Renal cortical epithelial cell (primary cell): Measurements from ENCODE around the gene COL16A1. TPM values are rescaled to one million over a fixed set of nuclear protein-coding genes. Genes with fewer than 3 reads are reported as not detected.

Source experiments
- DNase-seq: peaks from one replicate; pipeline ENCODE4 v3.0.0-alpha.2; 2011; ENCODE audit warnings: low read depth
- total RNA-seq: library from RNA; depleted of rRNA; stranded (reverse); fragments of >200 nt; gene quantifications from 2 replicates; pipeline ENCODE4 v1.2.3, GENCODE V29; 2014

COL16A1 gene
- total RNA-seq, 1 donor from 2014 or later: 14.5 TPM

DNA sequence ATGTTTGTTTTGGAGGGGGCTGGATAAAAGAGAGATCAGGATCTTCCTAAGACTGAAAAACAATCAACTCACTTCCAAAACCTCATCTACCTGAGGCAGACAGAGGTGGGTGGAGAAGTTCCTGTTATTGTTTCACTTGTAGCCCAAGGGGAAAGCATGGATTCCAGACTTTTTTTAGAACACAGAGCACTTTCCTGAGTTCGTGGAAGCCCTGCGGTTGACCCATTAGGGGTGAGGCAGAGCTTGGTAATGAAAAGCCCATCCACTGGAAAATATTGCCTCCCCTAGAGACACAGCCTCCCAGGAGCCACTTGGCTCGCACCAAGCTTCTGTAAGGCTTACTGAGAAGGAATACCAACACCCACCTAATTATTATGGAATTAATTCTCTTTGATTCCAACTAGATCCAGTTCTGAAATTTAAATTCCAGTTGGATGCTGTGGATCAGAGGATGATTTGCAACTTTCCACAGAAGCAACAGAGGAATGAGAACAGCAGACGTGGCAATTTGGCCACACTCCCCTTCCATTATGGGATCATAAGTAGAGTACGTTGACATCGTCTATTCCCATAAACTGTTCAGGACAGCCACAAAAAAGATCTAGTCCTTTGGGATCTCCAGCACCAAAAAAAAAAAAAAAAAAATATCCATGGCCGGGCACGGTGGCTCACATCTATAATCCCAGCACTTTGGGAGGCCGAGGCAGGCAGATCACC lies 55.0 kb downstream of the COL16A1 start:
- DNase-seq: peak; percentile 73

DNA sequence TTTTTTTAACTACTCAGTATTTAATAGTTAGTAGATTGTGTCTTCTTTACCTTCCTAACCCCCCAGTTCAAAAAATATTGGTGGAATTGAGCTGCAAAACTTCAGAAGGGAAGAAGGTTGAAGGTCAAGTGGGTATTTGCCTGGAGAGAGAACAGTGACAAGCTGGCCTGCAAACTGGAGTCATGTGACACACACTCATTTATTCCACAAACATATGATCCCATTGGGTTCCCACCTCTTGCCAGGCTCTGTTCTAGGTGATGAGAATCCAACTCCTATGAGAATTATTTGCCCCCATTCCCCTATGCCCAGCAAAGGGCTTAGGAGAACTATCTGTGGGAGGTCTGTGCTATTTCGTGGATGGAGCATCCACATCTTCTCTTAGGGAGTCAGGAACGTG lies 55.6 kb downstream of the COL16A1 start:
- DNase-seq: no peak

DNA sequence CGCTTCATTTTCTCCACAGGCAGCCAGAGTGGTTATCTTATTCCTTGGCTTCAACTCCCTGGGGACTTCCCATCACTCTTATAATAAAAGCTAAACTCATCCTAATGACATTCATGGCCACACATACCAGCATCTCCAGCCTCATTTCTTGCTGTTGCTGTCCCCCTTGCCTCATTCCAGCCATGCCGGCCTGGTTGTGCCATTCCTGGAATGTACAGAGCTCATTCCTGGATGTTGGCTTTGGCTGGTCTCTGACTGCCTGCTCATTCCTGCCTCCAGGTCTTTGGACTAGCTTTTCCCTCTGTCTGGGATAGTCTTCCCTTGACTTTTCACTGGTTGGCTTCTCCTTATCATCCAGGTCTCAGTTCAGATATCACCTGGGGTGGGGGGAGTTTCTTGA lies 56.7 kb downstream of the COL16A1 start:
- no peak for DNase-seq

DNA sequence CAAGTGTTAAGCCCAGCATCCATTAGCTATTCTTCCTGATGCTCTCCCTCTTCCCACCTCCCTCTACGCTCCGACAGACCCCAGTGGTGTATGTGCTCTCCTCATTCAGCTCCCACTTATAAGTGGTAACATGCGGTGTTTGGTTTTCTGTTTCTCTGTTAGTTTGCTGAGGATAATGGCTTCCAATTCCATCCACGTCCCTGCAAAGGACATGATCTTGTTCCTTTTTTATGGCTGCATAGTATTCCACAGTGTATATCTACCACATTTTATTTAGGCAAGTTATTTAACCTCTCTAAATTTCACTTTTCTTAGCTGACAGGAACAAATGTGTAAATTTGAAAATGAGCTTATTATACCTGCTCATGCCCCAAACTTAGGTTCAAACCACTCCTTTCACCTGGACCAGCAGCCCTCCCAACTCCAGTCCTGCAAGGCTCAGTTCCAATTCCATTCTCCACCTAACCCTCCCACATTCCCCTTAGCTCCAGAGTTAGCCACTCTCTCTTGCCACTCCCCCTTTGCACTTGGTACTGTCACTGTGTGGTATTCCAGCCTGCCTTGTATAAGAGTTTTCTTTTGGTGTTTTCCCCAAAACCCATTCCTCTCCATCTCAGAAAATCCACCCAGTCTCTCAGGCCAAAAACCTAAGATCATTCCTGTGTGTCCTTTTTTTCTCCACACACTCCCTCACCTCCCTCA lies 57.4 kb downstream of the COL16A1 start:
- no peak for DNase-seq

DNA sequence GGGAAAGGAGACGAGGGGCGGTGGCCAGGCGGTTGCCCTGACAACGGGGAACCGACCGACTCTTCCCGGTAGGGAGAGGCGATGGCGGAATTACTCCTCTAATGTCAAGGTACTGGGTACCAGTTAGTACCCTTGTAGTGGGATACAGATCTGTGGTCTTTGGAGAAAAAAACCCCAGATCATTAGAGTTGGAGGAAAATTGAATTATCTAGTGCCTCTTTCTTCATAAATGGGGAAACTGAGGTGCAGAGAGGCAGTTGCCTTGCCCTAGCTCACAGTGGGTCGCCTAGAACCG lies 58.6 kb downstream of the COL16A1 start:
- DNase-seq: no peak

DNA sequence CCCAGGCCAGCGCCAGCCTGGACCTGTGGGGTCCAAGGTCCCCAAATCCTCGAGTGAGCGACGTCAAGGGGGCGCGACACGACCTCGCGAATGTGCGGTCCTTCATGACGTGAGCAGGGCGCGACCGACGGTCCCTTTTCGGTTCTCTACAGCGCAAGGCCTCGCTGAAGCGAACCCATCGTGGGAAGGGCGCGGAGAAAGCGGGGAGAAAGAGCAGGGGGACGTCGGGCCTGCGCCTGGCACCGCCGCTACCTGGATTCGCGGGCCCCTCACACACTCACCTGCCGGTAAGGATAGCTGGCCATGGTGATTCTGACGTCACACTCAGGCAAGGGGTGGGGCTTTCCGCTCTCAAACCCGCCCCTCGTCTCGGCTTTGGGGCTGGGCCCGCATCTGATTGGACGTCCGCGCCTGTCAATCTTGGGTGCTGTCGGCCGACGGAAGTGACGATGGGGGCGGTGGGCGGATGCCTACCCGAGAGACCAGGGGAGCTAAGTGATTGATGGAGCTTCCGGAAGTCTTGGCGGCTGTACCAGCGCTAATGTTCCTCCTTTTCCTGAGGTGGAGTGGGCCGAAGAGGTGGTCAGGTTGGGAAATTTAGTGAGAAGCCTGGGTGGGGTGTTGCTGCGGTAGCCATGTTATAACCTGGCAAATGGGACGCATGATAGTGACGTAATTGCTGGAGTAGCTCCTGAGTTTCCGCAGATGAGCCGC lies 59.1 kb downstream of the COL16A1 start, which contains the start of gene PEF1:
PEF1 (minus strand) TSS at position 317 of the 714 bp plus-strand sequence; CDS start at position 305, 12 bp downstream.
- DNase-seq: peak; percentile 94

DNA sequence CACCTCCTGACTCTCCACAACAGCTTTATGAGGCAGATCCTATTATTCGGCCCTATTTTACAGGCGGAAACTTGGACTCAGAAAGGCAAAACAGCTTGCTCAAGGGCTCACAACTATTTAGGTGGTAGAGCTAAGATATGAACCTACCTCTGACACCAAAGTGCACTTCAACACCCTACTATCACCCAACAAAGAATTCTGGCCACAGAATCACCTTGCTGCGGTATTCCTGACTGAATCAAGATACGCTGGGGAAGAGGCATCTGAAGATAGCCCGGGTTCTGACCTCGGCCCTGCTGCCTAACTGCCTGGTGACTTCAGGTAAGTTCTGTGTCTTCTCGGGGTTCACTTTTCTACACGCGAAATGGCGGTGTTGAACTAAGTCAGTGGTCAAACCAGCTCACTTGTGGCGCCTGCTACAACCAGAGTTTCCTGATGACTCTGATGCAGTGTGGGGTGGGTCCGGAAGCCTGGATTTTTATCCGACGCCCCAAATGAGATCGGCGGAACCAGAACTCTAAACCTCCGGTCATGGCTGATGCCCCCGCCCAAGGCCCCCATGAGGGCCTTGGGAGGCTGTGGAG lies 59.7 kb downstream of the COL16A1 start:
- no peak for DNase-seq

DNA sequence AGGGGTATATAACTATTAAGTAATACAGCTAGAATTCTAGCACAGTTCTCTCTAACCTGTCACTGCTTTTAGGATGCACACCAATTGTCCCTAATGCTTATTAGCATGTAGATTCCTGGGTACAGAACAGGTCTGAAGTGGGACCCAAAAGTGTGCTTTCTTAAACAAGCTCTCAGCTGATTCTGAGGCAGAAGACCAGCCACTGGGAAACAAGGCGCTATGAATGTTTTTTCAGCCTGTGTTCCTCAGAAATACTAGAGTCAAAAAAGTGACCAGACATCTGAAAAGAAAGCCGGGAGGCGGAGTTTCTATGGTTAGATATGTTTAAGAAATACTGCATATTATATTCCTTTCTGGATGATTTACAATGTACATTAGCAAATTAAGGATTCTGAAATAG lies 60.9 kb downstream of the COL16A1 start:
- no peak for DNase-seq

DNA sequence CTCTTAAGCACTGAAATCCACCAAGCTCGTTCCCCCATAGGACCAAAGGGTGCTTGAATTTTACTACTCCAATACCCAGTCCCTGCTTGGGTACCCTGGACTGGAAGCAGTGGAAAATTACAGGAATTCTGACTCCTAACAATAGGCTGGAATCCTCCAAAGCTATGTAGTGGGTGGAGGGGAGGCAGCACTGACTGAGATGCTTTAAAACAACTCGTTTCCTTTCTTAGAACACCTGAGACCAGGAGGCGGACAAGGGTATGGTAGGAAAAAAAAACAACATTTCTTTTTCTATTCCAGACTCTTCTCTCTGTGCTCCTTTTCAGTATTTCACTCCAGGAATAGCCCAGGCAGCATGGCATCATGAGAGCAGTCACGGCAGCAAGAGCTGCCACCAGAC lies 61.5 kb downstream of the COL16A1 start:
- DNase-seq: no peak

DNA sequence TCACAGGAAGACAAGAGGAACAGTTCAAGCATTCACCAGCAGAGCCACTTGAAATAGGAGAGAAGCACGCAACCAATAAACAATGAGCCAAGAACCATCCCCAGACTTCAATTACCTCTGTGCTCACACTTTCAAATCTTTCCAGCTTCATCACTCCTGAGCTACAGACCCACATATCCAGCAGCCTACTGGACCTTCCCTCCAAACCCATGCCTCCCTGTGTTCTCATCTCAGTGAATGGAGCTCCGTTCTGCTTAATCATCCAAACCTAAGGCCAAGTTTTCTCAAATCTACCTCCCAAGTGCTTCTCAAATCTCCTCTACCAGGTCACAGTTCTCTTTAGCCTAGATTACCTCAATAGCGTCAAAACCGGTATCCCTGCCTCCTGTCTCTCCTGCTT lies 62.9 kb downstream of the COL16A1 start:
- DNase-seq: no peak

DNA sequence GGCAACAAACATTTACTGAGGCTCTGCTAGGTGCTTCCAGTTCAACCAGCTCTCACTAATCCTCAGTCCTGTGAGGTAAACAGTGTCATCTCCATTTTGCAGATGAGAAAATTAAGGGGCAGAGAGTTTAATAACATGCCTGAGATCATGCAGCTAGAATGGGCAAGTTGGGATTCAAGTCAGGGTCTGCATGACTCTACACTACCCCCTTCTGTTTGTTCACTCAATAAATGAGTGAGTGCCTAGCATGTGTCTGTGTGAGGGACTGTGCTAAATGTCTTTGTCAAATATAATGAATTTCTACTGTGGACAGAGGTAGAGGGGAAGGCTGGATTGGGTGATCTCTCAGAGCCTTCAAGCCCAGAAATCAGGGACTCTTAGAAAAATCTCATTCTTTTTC lies 63.6 kb downstream of the COL16A1 start:
- no peak for DNase-seq

DNA sequence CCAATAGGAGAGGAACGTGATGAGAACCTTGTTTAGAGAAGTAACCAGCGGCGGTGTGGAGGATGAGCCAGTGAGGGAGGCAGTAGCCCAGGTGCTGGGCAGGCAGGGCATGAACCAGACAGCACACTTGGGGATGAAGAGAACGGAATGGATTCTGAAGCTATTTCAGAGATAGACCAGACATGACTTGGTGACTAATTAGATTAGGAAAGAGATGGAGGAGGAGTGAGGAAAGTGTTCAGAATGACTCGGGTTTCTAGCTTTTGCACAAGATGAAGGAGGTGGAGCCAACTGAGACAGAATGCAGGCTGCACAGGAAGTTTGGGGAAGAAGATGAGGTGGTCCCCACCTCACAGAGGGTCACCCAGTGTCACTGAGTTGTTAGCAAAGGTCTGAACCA lies 64.3 kb downstream of the COL16A1 start:
- DNase-seq: peak; percentile 76

DNA sequence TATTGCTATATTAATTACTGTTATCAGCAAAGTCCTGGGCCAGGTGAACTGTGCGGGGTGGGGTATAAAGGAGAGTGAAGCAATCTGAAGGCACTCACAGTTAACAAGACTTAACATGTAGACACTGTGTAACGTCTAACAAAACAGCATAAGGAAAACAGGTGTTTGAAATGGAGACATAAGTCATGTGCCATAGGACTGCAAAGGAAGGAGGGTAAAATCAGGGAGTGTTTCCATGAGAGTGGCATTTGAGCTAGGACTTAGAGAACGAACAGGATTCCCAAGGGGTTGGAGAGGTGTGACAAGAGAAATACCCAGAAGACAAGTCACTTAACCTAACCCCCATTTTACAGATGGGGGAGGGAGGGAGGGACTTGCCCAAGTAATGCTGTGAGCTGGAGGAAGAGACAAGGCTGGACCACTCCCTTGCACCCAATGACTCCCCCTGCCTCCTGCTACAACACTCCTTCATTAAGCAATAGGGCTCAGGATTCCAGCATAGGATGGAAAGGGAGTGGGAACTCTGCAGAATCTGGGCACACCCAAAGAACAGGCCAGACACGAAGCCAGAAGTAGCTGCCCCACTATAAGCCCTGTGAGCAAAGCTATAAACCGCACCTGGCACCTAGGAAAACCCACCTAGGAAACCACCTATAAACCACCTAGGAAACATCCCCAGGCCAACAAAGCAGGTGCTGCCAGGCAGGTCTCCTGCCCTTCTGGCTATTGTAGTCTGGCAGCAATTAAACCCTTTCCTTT lies 65.7 kb downstream of the COL16A1 start:
- no peak for DNase-seq

DNA sequence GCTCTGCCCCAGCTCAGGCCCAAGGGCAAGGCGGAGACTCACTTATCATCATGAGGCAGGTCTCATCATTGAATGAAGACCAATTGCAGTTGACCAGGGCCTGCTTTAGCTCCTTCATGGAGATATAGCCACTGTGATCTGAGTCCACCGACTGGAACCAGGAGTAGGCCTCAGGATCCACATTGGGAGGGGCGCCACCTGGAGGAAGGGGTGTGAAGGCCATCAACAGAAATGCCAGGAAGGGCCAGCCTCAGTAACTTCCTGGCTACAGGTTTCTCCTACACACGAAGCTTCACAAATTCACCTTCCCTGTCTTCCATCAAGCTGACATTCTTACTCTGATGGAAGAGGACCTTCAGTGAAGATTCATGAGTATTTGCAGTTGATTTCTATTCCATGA lies 70.7 kb downstream of the COL16A1 start:
- DNase-seq: no peak

DNA sequence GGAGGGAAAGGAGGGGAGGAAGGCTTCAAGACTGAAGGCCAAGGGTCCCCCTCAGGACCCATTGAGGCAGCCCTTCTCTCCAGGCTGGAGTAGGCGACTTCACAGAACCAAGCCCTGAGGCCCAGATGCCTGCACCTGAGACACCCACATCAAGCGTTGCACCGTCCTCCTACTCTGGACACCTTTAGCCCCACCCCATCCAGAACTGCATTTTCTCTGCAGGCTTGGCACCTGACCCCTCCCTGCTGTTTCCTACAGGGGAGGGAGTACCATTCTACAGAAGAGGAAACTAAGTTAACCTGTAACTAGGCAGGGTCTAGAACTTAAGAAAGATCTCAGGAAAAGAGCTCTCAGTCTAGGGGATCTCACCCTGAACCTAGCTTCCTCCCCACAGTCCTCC lies 71.2 kb downstream of the COL16A1 start:
- no peak for DNase-seq

DNA sequence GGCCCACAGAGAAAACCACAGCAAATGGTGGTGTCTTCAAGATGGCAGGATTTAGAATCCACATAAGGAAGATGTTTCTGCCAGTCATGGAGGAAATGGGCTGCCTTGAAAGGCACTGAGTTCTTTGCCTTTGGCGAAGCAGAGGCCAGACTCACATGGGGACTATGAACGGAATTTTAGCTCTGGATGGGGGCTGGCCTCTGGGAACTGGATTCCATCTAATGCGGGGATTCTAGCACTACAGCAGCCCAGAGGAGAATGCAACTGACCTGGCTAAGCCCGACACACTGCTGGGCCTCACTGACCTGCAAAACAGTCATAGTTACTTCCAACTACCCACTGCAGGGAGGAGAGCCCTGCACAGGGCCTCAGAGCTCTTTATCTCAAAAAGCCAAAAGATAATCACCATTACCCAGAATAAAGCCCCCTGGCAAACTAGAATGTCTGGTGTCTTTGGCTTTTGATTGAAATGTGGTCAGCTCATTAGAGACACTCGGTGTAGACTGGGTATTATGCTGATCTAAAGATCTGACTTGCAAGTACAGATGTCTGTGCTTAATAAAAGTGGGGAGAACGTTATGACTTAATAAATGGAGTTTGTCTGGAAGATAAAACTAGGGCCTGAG lies 74.8 kb downstream of the COL16A1 start:
- DNase-seq: no peak

DNA sequence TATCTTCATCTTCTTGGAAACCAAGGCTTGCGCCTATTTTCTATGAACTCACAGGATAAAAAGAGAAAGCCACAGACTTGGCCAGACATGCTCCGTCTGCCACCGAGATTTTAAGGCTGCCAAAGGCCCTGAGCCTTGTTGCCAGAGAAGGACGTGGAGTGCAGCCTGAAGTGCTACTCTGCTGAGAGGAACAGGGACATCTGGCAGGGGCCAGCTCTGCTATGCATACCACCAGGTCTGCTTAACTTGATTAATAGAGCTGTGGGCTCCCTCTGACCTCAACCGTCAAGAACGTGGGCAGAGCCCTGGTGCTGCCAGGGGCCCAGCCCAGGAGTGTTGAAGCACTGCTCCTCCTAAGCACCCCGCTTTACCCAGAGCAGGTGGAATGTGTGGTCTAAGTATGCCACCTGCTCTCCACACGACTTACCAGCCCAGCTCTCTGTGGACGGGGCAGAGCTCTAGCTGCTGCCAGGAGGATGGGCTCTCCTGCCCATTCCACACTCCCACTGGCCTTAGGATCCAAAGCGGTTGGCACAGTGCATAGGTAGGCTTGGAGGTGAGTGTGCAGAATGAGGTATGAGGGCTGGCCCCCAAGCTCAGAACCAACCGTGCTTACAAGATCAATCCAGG lies 75.8 kb downstream of the COL16A1 start:
- no peak for DNase-seq

DNA sequence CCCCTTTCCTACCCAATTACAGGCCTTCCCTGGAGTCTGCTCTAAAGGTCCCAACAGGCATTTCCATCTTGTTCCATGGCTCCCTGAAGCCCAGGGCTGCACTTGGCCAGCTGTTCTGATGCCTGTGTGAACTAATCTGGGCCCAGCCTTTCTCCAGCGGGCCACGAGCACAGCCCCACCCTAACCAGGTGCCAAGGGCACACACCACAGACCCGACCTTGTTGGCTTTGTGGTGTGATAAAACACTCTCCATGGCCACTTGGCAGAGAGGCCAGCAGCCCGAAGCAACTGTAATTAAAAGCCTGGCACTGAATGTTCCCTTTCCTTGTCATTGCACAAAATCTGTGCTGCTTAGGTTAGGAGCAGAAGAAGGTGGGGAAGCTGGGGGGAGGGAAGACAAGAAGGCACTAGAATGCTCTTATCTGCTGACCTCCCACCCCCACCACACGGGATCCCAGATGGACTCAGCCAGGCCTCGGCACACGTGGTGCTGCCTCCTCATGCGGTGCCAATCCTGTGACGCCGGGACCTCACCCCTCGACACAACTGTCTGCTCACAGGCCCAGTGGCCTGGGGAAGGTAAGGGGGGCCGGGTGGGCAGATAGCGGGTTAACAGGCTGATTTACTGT lies 76.4 kb downstream of the COL16A1 start:
- DNase-seq: peak; percentile 54

DNA sequence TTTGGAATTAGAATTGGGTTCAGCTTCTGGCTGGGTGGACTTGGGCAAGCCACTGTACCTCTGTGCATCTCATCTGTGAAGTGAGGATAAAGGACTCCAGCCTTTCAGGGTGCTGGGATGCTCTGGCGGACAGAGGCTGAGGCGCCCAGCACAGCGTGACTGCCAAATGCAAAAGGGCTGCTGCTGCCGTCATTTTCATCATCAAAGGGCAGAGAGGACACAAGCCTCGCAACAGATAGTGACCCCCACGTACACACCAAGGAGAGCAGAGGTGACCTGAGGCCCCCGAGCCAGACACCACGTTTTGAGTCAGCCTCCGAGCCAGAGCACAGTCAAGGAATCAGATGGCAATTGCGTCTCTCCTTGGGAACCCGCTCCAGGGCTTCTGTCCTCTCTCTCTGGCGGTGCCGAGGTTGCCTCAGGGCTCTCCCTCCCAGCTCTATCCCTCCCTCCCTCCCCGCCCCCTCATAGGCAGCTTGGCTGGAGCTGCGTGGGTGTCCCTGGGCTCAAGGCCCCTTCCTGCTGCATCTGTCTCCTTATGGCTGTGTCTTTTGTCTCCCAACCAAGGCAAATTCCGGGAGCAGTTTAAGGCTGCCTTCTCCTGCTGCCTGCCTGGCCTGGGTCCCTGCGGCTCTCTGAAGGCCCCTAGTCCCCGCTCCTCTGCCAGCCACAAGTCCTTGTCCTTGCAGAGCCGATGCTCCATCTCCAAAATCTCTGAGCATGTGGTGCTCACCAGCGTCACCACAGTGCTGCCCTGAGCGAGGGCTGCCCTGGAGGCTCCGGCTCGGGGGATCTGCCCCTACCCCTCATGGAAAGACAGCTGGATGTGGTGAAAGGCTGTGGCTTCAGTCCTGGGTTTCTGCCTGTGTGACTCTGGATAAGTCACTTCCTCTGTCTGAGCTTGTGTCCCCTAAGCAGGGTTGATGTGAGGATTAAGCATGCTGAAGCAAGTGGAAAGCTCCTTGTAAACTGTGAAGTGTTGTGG lies 77.3 kb downstream of the COL16A1 start:
- DNase-seq: no peak
